Endodermal cell (in vitro differentiated cells): Measurements from ENCODE around the gene MBNL2. TPM values are rescaled to one million over a fixed set of nuclear protein-coding genes. Genes with fewer than 3 reads are reported as not detected.

Source experiments
- DNase-seq: peaks from one replicate; pipeline ENCODE4 v3.0.0-alpha.2; 2017
- H3K27ac ChIP-seq: 2 replicates; pipeline ENCODE4 v1.5.1; 2013; ENCODE audit warnings: mild to moderate bottlenecking, low read depth, low read length, moderate library complexity
- H3K27me3 ChIP-seq: 2 replicates; pipeline ENCODE4 v1.6.1; 2013; ENCODE audit warnings: mild to moderate bottlenecking, low read length, moderate library complexity; ENCODE audit not compliant: insufficient read depth, control insufficient read depth, poor library complexity, severe bottlenecking
- H3K36me3 ChIP-seq: 2 replicates; pipeline ENCODE4 v1.7.0; 2013; ENCODE audit warnings: mild to moderate bottlenecking, low read length, moderate library complexity; ENCODE audit not compliant: control insufficient read depth, insufficient read depth
- H3K4me1 ChIP-seq: one replicate; pipeline ENCODE4 v1.7.0; 2013; ENCODE audit warnings: low read length; ENCODE audit not compliant: control insufficient read depth, insufficient read depth
- H3K4me3 ChIP-seq: 2 replicates; pipeline ENCODE4 v1.5.1; 2013; ENCODE audit warnings: mild to moderate bottlenecking, low read length, moderate library complexity
- H3K9ac ChIP-seq: 2 replicates; pipeline ENCODE4 v1.6.1; 2013; ENCODE audit warnings: mild to moderate bottlenecking, low read length, moderate library complexity; ENCODE audit not compliant: poor library complexity, severe bottlenecking; ENCODE audit errors: extremely low read depth
- H3K9me3 ChIP-seq: 2 replicates; pipeline ENCODE4 v1.6.1; 2013; ENCODE audit warnings: mild to moderate bottlenecking, low read length, moderate library complexity; ENCODE audit not compliant: control insufficient read depth
- H3K27ac Mint-ChIP-seq: 2 replicates; pipeline ENCODE4 v1.8.0; 2020; ENCODE audit warnings: mixed read lengths
- H3K27me3 Mint-ChIP-seq: 2 replicates; pipeline ENCODE4 v1.8.0; 2021; ENCODE audit warnings: mild to moderate bottlenecking, mixed read lengths; ENCODE audit not compliant: insufficient read depth
- H3K36me3 Mint-ChIP-seq: 2 replicates; pipeline ENCODE4 v1.8.0; 2020; ENCODE audit warnings: low read depth, mixed read lengths
- H3K4me1 Mint-ChIP-seq: 2 replicates; pipeline ENCODE4 v1.8.0; 2020; ENCODE audit warnings: mixed read lengths
- H3K4me3 Mint-ChIP-seq: 2 replicates; pipeline ENCODE4 v1.8.0; 2020; ENCODE audit warnings: mild to moderate bottlenecking, moderate library complexity, mixed read lengths
- H3K9me3 Mint-ChIP-seq: 2 replicates; pipeline ENCODE4 v1.8.0; 2020; ENCODE audit warnings: mild to moderate bottlenecking, mixed read lengths
- CTCF ChIP-seq: fragments of 200-600 bp; sonication (generic); conservative IDR thresholded peaks from 2 replicates; pipeline ENCODE4 v1.5.0; 2021; ENCODE audit warnings: antibody characterized with exemption, mild to moderate bottlenecking
- WGBS, 2 experiments: methylation state at CpG; one replicate each; pipeline versions ENCODE4 v1.1.5 to v1.1.7; 2013; ENCODE audit warnings: missing lambda C conversion rate in 2 of 2, mixed read lengths in 1 of 2; ENCODE audit not compliant: insufficient coverage in 1 of 2, insufficient read length in 1 of 2; 5-methylcytosine and 5-hydroxymethylcytosine counted together
- total RNA-seq, 2 donors: library from RNA; stranded (reverse); fragmentation: NEBNext Ultra II Directional in 1 of 2; extraction: Animal tissue kit (Norgen Biotek cat#: 25700) in 1 of 2; gene quantifications; 2 replicates in 1 of 2; 3 replicates in 1 of 2; pipeline ENCODE4 v1.2.1, GENCODE V29; 2021

MBNL2 gene
- total RNA-seq, 2 donors from 2014 or later, result 1.7 to 3.3 TPM

- no peak for TF ChIP-seq CTCF
- no peaks in the 10 kb centered on the region for H3K4me1 Mint-ChIP-seq
- H3K27ac ChIP-seq, result no peak overlapping the region
- 100% methylated on average over 2 of the region's 2 CpGs; no CpG with 5 or more reads in 1 of the 2 experiments for WGBS, 2 experiments
- no peak overlapping the region for H3K27ac Mint-ChIP-seq
- no peaks in the 10 kb centered on the region for H3K27me3 ChIP-seq
- no peak for DNase-seq
- no peak overlapping the region for H3K9ac ChIP-seq
- H3K9me3 ChIP-seq, result no peaks in the 10 kb centered on the region
- H3K9me3 Mint-ChIP-seq, result no peaks in the 10 kb centered on the region
- H3K4me3 ChIP-seq, result no peak overlapping the region
- no peaks in the 10 kb centered on the region for H3K36me3 ChIP-seq
- H3K36me3 Mint-ChIP-seq, result no peaks in the 10 kb centered on the region
- no peaks in the 10 kb centered on the region for H3K4me1 ChIP-seq
- no peak overlapping the region for H3K4me3 Mint-ChIP-seq
- no peaks in the 10 kb centered on the region for H3K27me3 Mint-ChIP-seq
Measured at GRCh38 chr13:97384371-97384770, 162.2 kb downstream of the MBNL2 start.

GRCh38 chr13:97385146-97385545 lies 163.0 kb downstream of the MBNL2 start:
- Mint-ChIP-seq H3K27me3 (no peaks in the 10 kb centered on the region), H3K4me1 (no peaks in the 10 kb centered on the region), H3K27ac (no peak overlapping the region), H3K4me3 (no peak overlapping the region), H3K36me3 (no peaks in the 10 kb centered on the region), H3K9me3 (no peaks in the 10 kb centered on the region)
- Histone ChIP-seq H3K9ac (no peak overlapping the region), H3K4me1 (no peaks in the 10 kb centered on the region), H3K36me3 (no peaks in the 10 kb centered on the region), H3K9me3 (no peaks in the 10 kb centered on the region), H3K4me3 (no peak overlapping the region), H3K27me3 (no peaks in the 10 kb centered on the region), H3K27ac (no peak overlapping the region)
- TF ChIP-seq CTCF, result no peak
- no peak for DNase-seq

DNA sequence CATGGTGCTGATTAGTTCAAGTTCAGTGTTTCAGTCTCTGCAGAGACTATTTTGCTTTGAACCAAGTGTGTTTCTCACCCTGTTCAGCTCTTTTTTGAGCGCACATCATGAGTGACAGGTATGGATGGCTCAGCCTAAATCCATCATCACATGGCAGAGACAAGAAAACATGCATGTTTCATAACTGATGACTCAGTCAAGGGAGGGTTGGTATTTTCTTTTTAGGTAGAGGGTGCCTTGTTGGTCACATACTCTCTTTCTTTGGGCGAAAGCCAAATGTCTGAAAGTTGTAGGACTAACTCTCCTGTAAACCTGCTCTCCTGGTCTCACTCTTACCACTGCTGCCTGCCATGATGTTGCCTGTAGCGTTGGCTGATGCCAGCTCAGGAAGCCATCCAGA lies 163.7 kb downstream of the MBNL2 start:
- Mint-ChIP-seq H3K27ac (no peak overlapping the region), H3K9me3 (no peaks in the 10 kb centered on the region), H3K4me1 (no peaks in the 10 kb centered on the region), H3K4me3 (no peak overlapping the region), H3K36me3 (no peaks in the 10 kb centered on the region), H3K27me3 (no peaks in the 10 kb centered on the region)
- 99 to 100% methylated on average over 3 of the region's 3 CpGs for WGBS, 2 experiments
- DNase-seq, result no peak
- H3K9me3 ChIP-seq, result no peaks in the 10 kb centered on the region
- no peak overlapping the region for H3K9ac ChIP-seq
- H3K4me3 ChIP-seq, result no peak overlapping the region
- TF ChIP-seq CTCF, result no peak
- H3K27ac ChIP-seq, result no peak overlapping the region
- H3K4me1 ChIP-seq, result no peaks in the 10 kb centered on the region
- no peaks in the 10 kb centered on the region for H3K27me3 ChIP-seq
- H3K36me3 ChIP-seq, result no peaks in the 10 kb centered on the region
